ENCODE measurements around the gene IFIH1. TPM values are rescaled to one million over a fixed set of nuclear protein-coding genes. Genes with fewer than 3 reads are reported as not detected.

IFIH1 gene
- total and polyA plus RNA-seq, 2 experiments from 2014 or later: 1.2 to 2.5 TPM

GRCh38 chr2:162365392-162365791 is 46.9 kb upstream of the IFIH1 start (continued):
- no peak for TF ChIP-seq STAT1 (IDR thresholded peaks at IDR 0.05; ENCODE audit: unreplicated experiment)

DNA sequence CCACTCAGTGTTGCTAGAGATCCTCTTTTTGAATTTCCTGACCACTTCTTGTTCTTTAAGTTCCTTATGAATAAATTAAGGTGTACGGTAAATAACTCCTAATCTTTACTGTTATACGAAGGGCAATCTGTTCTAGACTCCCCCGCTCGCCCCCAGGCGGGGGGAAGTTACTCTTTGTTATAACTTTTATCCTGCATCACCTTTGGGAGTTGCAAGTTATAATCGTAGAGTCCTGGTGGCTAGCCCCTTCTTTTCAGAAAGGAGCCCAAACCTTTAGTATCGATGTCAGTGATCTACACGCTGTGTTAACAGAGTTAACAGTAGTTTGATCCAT is 26.1 kb upstream of the IFIH1 start:
- H3K79me2 ChIP-seq (replicated peaks; ENCODE audit: insufficient read depth): peaks cover 30% of the 10 kb centered on the region
- H2AFZ ChIP-seq: peak overlapping the region; percentile 48; the same call in 1 of the 2 replicates
- Mint-ChIP-seq H3K4me1 (peaks cover 11% of the 10 kb centered on the region; the same call in 2 of the 3 replicates), H3K9me3 (no peaks in the 10 kb centered on the region), H3K36me3 (ENCODE audit: low read depth) (no peaks in the 10 kb centered on the region; the same call in 2 of the 3 replicates), H3K27ac (peak overlapping the region; percentile 92), H3K4me3 (peak overlapping the region; percentile 95), H3K27me3 (ENCODE audit: insufficient read depth, low read depth, poor library complexity) (peaks cover 3% of the 10 kb centered on the region)
- ATAC-seq (no peak), DNase-seq (ENCODE audit: low spot score) (no peak)
- no peak overlapping the region for H3K27ac ChIP-seq (ENCODE audit: low read depth)
- H3K27me3 ChIP-seq (ENCODE audit: insufficient read depth): no peaks in the 10 kb centered on the region
- peaks cover 6% of the 10 kb centered on the region for H4K20me1 ChIP-seq (replicated peaks; ENCODE audit: insufficient read depth)
- no peak for TF ChIP-seq ZNF462 (CRISPR knock-in tag; IDR thresholded peaks at IDR 0.05)
- no peak for TF ChIP-seq ETS1 (IDR thresholded peaks at IDR 0.05)
- TF ChIP-seq NANOG (IDR thresholded peaks at IDR 0.05; ENCODE audit: borderline replicate concordance): no peak
- TF ChIP-seq EZH2phosphoT487 (IDR thresholded peaks at IDR 0.05; ENCODE audit: unreplicated experiment): no peak
- H3F3A ChIP-seq (replicated peaks; ENCODE audit: low read depth): no peaks in the 10 kb centered on the region
- peaks cover 5% of the 10 kb centered on the region; the same call in 1 of the 2 replicates for H3K9me2 ChIP-seq (ENCODE audit: insufficient read depth)
- no peaks in the 10 kb centered on the region for H3K36me3 ChIP-seq (ENCODE audit: insufficient read depth)
- peaks cover 6% of the 10 kb centered on the region for H3K4me1 ChIP-seq (ENCODE audit: insufficient read depth)
- peak overlapping the region; percentile 75 for H3K4me2 ChIP-seq
- peak overlapping the region; percentile 60 for H3K4me3 ChIP-seq

Data from GM23338 (cell line).